K562 (cell line): ENCODE data around the gene VPS33A. TPM values are rescaled to one million over a fixed set of nuclear protein-coding genes. Genes with fewer than 3 reads are reported as not detected.

Source experiments
- ASH1L ChIP-seq: fragments of 450-650 bp; IDR thresholded peaks from 2 replicates; pipeline ENCODE4 v1.6.1; 2018; ENCODE audit warnings: borderline replicate concordance, mild to moderate bottlenecking, low read depth; ENCODE audit not compliant: partially characterized antibody
- BRD9 ChIP-seq: fragments of 450-650 bp; IDR thresholded peaks from 2 replicates; pipeline ENCODE4 v1.6.1; 2018; ENCODE audit warnings: low read depth; ENCODE audit not compliant: partially characterized antibody
- CEBPB ChIP-seq: fragments of 450-650 bp; IDR thresholded peaks from 2 replicates; pipeline ENCODE4 v1.6.1; 2016; ENCODE audit warnings: missing genetic modification characterization, missing compliant biosample characterization
- CEBPZ ChIP-seq: fragments of 150-350 bp; IDR thresholded peaks from 2 replicates; pipeline ENCODE4 v1.6.1; 2014; ENCODE audit warnings: low read depth, mild to moderate bottlenecking, low read length, borderline replicate concordance
- CHD1 ChIP-seq: fragments of 200-600 bp; sonication (generic); IDR thresholded peaks from one replicate; pipeline ENCODE4 v1.6.1; 2012; ENCODE audit warnings: mild to moderate bottlenecking, moderate library complexity, low read length, inconsistent platforms
- GTF2F1 ChIP-seq: IDR thresholded peaks from 2 replicates; pipeline ENCODE4 v1.6.1; 2011; ENCODE audit warnings: low read depth, low read length, improper control_type of control experiment
- RFX7 ChIP-seq: fragments of 250-450 bp; sonication (Bioruptor Pico); IDR thresholded peaks from 2 replicates; pipeline ENCODE4 v1.5.1; 2021; ENCODE audit warnings: mild to moderate bottlenecking
- SMAD4 ChIP-seq: fragments of 250-450 bp; sonication (Bioruptor Pico); conservative IDR thresholded peaks from 2 replicates; pipeline ENCODE4 v1.8.0; 2021; ENCODE audit warnings: inconsistent platforms, mild to moderate bottlenecking, moderate library complexity
- TRIM28 ChIP-seq: fragments of 450-650 bp; IDR thresholded peaks from 2 replicates; pipeline ENCODE4 v1.6.1; 2017
- ZNF24 ChIP-seq: fragments of 450-650 bp; IDR thresholded peaks from 2 replicates; pipeline ENCODE4 v1.6.1; 2016
- ZNF586 ChIP-seq: fragments of 450-650 bp; formaldehyde crosslinking; conservative IDR thresholded peaks from 2 replicates; pipeline ENCODE4 v1.4.0; 2020; ENCODE audit warnings: mild to moderate bottlenecking, moderate library complexity
- polyA plus RNA-seq, 8 experiments: library from polyadenylated mRNA; depleted of rRNA in 4 of 8; stranded (reverse) in 5 of 8; unstranded in 3 of 8; fragments of >200 nt; fragmentation: Nextera tagmentation in 2 of 8; fragmentation: Illumina TruSeq in 1 of 8; extraction: Ambion mirVana in 2 of 8; extraction: Trizol in 1 of 8; gene quantifications; 2 replicates each; pipeline versions ENCODE4 v1.2.1 to v1.2.3, GENCODE V29; 2011 to 2014; ENCODE audit warnings: inconsistent platforms in 1 of 8, missing spikeins in 1 of 8
- total RNA-seq, 7 experiments: library from RNA; depleted of rRNA in 6 of 7; stranded (reverse); fragments of >200 nt in 6 of 7; fragmentation: Illumina TruSeq in 2 of 7; extraction: Trizol in 2 of 7; gene quantifications; 2 replicates each; pipeline versions ENCODE4 v1.2.1 to v1.2.3, GENCODE V29; 2011 to 2021; ENCODE audit warnings: low replicate concordance in 1 of 7
- TF ChIP-seq, protein P1 (sequence below): fragments of 450-650 bp; IDR thresholded peaks from 2 replicates; pipeline ENCODE4 v1.6.1; 2014; ENCODE audit warnings: low read depth, mild to moderate bottlenecking, moderate library complexity, borderline replicate concordance
- TF ChIP-seq, protein P2 (sequence below): fragments of 450-650 bp; IDR thresholded peaks from 2 replicates; pipeline ENCODE4 v1.6.1; 2016; ENCODE audit warnings: mild to moderate bottlenecking
- TF ChIP-seq, protein P3 (sequence below), 2 experiments: fragments of 450-650 bp; conservative IDR thresholded peaks; 2 replicates each; pipeline ENCODE4 v1.6.1; 2017; ENCODE audit warnings: mild to moderate bottlenecking in 2 of 2, moderate library complexity in 2 of 2
- TF ChIP-seq, protein P4 (sequence below): fragments of 450-650 bp; IDR thresholded peaks from 2 replicates; pipeline ENCODE4 v1.7.1; 2018; ENCODE audit warnings: mild to moderate bottlenecking, low read depth; ENCODE audit not compliant: partially characterized antibody

VPS33A gene
- total and polyA plus RNA-seq, 9 of the 15 experiments (the other 6 are each of a cell fraction or from before 2014, with no cell fraction given): 10.6 to 34.3 (median 25.3) TPM

DNA sequence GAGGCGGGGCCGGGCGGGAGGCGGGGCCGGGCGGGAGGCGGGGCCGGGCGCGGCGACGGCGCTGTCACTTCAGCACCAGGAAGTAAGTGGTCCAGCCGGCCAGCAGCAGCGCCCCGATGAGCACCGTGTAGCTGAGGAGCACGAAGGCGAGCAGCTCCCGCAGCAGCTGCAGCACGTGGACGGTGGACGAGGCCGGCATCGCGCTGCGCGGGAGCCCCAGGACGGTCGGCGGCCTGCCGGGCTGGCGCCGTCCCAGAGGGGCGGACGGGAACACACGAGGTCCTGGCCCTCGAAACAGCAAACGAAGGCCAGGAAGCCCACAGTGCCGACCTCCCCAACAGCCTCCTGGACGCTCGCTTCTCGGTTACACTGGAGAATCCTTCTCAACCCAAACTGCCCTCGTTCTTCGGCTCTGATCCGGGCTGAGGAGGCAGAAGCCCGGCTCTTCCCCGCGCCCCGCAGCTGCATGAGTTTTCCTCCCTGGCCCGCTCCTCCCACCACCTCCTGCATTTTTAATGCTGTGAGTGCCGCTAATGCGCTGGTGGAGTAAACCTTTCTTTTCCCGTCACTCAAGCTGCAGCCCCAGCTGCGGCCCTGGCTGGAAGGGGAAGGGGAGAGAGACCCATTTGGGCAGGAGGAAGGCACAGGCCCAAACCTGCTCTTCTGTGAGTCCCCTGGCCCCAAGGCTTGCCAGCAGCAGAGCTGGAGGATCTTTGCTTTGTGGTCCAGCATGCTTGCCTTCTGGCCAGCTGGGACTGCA, 39.7 kb downstream of the VPS33A start (continued):
- no peak for TF ChIP-seq CEBPZ
- TF ChIP-seq ZNF24: peak; percentile 60
- no peak for TF ChIP-seq CHD1
- no peak for TF ChIP-seq TRIM28
- peak; percentile 63 for TF ChIP-seq SMAD4 (CRISPR knock-in tag)
- no peak for TF ChIP-seq ZNF586 (CRISPR knock-in tag)
- no peak for TF ChIP-seq BRD9
- TF ChIP-seq, protein P1, sequence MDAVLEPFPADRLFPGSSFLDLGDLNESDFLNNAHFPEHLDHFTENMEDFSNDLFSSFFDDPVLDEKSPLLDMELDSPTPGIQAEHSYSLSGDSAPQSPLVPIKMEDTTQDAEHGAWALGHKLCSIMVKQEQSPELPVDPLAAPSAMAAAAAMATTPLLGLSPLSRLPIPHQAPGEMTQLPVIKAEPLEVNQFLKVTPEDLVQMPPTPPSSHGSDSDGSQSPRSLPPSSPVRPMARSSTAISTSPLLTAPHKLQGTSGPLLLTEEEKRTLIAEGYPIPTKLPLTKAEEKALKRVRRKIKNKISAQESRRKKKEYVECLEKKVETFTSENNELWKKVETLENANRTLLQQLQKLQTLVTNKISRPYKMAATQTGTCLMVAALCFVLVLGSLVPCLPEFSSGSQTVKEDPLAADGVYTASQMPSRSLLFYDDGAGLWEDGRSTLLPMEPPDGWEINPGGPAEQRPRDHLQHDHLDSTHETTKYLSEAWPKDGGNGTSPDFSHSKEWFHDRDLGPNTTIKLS: peak; percentile 54; the same call in 1 of the 2 replicates
- no peak; the same call in 1 of the 2 replicates for TF ChIP-seq GTF2F1
- TF ChIP-seq ASH1L: no peak
- TF ChIP-seq, protein P2, sequence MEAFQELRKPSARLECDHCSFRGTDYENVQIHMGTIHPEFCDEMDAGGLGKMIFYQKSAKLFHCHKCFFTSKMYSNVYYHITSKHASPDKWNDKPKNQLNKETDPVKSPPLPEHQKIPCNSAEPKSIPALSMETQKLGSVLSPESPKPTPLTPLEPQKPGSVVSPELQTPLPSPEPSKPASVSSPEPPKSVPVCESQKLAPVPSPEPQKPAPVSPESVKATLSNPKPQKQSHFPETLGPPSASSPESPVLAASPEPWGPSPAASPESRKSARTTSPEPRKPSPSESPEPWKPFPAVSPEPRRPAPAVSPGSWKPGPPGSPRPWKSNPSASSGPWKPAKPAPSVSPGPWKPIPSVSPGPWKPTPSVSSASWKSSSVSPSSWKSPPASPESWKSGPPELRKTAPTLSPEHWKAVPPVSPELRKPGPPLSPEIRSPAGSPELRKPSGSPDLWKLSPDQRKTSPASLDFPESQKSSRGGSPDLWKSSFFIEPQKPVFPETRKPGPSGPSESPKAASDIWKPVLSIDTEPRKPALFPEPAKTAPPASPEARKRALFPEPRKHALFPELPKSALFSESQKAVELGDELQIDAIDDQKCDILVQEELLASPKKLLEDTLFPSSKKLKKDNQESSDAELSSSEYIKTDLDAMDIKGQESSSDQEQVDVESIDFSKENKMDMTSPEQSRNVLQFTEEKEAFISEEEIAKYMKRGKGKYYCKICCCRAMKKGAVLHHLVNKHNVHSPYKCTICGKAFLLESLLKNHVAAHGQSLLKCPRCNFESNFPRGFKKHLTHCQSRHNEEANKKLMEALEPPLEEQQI: no peak
- TF ChIP-seq, protein P3, sequence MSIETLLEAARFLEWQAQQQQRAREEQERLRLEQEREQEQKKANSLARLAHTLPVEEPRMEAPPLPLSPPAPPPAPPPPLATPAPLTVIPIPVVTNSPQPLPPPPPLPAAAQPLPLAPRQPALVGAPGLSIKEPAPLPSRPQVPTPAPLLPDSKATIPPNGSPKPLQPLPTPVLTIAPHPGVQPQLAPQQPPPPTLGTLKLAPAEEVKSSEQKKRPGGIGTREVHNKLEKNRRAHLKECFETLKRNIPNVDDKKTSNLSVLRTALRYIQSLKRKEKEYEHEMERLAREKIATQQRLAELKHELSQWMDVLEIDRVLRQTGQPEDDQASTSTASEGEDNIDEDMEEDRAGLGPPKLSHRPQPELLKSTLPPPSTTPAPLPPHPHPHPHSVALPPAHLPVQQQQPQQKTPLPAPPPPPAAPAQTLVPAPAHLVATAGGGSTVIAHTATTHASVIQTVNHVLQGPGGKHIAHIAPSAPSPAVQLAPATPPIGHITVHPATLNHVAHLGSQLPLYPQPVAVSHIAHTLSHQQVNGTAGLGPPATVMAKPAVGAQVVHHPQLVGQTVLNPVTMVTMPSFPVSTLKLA (conservative IDR thresholded peaks at IDR 0.05): peak; percentile 88 to 92
- TF ChIP-seq, protein P4, sequence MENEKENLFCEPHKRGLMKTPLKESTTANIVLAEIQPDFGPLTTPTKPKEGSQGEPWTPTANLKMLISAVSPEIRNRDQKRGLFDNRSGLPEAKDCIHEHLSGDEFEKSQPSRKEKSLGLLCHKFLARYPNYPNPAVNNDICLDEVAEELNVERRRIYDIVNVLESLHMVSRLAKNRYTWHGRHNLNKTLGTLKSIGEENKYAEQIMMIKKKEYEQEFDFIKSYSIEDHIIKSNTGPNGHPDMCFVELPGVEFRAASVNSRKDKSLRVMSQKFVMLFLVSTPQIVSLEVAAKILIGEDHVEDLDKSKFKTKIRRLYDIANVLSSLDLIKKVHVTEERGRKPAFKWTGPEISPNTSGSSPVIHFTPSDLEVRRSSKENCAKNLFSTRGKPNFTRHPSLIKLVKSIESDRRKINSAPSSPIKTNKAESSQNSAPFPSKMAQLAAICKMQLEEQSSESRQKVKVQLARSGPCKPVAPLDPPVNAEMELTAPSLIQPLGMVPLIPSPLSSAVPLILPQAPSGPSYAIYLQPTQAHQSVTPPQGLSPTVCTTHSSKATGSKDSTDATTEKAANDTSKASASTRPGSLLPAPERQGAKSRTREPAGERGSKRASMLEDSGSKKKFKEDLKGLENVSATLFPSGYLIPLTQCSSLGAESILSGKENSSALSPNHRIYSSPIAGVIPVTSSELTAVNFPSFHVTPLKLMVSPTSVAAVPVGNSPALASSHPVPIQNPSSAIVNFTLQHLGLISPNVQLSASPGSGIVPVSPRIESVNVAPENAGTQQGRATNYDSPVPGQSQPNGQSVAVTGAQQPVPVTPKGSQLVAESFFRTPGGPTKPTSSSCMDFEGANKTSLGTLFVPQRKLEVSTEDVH: no peak
- TF ChIP-seq RFX7 (CRISPR knock-in tag): no peak
- TF ChIP-seq CEBPB: no peak
